ENCODE measurements around the gene DYSF. TPM values are rescaled to one million over a fixed set of nuclear protein-coding genes. Genes with fewer than 3 reads are reported as not detected.

Gene DYSF
- total RNA-seq, 2 donors from 2014 or later = 23.0 to 36.6 TPM

- Mint-ChIP-seq H3K4me1 (ENCODE audit: low read depth in 2 of 2) (peaks cover 0 to 4% of the 10 kb centered on the region in 2 donors), H3K9me3 (no peaks in the 10 kb centered on the region), H3K27ac (no peak overlapping the region), H3K27me3 (no peaks in the 10 kb centered on the region), H3K36me3 (no peaks in the 10 kb centered on the region), H3K4me3 (no peak overlapping the region)
- DNase-seq (ENCODE audit: low spot score) = no peak
- ATAC-seq = peak in 1 of 2 donors; percentile 10
These were observed 52.4 kb downstream of the DYSF start for GRCh38 chr2:71505770-71506140.

DNA sequence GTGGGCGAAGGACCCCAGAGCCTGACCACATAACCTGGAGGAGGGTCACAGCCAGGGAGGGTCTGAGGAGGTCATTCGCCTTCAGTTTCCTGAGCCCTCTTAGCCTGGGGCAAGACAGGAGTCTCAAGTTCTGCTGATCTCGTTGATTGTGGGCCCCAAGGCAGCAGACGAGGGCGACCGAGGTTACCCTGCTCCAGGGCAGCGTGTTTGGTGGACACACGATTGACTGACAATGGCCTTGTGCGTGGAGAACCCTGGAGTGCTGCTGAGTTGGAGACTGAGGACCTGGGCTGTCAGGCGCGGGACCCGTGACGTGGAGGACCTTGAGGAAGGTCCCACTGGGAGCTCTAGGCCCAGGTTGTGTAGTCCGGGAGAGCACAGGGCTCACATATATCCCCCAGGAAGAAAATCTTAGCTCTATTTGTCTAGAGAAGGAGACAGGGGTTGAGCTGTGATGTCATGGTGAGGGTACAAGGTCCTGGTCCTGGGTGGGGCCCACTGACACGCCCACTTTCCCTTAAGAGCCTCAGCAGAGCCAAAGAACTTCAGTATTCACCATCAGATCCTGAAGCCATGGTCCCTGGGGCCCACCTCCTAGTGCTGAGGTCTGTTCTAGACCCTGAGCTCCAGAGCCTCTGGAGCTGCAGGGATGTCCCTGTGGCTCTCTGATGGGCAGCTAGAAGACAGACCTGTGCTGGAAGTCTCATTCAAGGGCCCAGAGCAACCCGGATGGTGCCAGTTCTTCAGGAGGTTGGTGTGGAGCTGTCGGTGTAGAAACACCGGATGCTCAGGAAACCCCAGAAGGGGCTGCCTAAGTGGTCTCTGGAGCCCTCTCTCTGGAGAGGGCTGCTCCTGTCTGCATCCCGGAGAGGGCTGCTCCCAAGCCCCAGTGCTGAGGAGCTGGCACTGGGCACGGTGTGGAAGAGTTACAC is 53.1 kb downstream of the DYSF start:
- no peaks in the 10 kb centered on the region for H3K27me3 Mint-ChIP-seq
- no peaks in the 10 kb centered on the region for H3K9me3 Mint-ChIP-seq
- no peaks in the 10 kb centered on the region for H3K36me3 Mint-ChIP-seq
- ATAC-seq (no peak), DNase-seq (ENCODE audit: low spot score) (no peak)
- no peak overlapping the region for H3K27ac Mint-ChIP-seq
- peaks cover 0 to 2% of the 10 kb centered on the region in 2 donors for H3K4me1 Mint-ChIP-seq (ENCODE audit: low read depth in 2 of 2)
- no peak overlapping the region for H3K4me3 Mint-ChIP-seq

- Mint-ChIP-seq H3K9me3 (no peaks in the 10 kb centered on the region), H3K4me1 (ENCODE audit: low read depth in 2 of 2) (peaks cover 0 to 2% of the 10 kb centered on the region in 2 donors), H3K36me3 (no peaks in the 10 kb centered on the region), H3K4me3 (no peak overlapping the region), H3K27me3 (no peaks in the 10 kb centered on the region), H3K27ac (peak overlapping the region in 1 of 2 donors; percentile 25)
- ATAC-seq (no peak), DNase-seq (ENCODE audit: low spot score) (no peak)
These were observed 54.1 kb downstream of the DYSF start for GRCh38 chr2:71507476-71507875.

GRCh38 chr2:71510196-71510807 is 56.9 kb downstream of the DYSF start:
- H3K27ac Mint-ChIP-seq = no peak overlapping the region
- peak in 1 of 2 donors; percentile 37 for ATAC-seq

DNA sequence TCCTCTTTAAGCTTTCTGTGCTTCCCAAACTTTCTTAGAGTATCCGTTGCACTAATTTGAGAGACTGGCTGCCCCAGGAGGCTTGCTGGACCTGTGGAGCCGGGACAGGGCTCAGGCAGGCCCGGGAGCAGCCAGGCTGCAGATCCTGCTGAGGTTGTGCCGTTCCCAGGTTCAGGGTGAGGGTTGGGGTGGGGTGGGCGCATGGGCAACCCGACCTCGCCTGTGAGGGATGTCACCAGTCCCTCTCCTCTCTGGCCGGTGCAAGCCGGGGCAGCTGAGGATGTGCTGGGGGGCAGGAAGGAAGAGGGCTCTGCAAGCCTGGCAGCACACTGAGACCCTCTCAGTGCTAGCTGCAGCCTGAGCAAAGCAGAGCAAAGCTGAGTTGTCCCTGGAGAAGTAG is 57.6 kb downstream of the DYSF start:
- Mint-ChIP-seq H3K4me1 (ENCODE audit: low read depth in 2 of 2) (peaks cover 0 to 2% of the 10 kb centered on the region in 2 donors), H3K9me3 (no peaks in the 10 kb centered on the region), H3K36me3 (no peaks in the 10 kb centered on the region), H3K4me3 (no peak overlapping the region), H3K27ac (no peak overlapping the region), H3K27me3 (no peaks in the 10 kb centered on the region)
- DNase-seq (ENCODE audit: low spot score) = no peak
- ATAC-seq = no peak

More at GRCh38 chr2:71510196-71510807, 56.9 kb downstream of the DYSF start:
- no peaks in the 10 kb centered on the region for H3K36me3 Mint-ChIP-seq
- H3K4me1 Mint-ChIP-seq (ENCODE audit: low read depth in 2 of 2) = peaks cover 0 to 2% of the 10 kb centered on the region in 2 donors
- no peaks in the 10 kb centered on the region for H3K9me3 Mint-ChIP-seq
- H3K4me3 Mint-ChIP-seq = no peak overlapping the region
- DNase-seq (ENCODE audit: low spot score) = peak; percentile 69
- no peaks in the 10 kb centered on the region for H3K27me3 Mint-ChIP-seq

DNA sequence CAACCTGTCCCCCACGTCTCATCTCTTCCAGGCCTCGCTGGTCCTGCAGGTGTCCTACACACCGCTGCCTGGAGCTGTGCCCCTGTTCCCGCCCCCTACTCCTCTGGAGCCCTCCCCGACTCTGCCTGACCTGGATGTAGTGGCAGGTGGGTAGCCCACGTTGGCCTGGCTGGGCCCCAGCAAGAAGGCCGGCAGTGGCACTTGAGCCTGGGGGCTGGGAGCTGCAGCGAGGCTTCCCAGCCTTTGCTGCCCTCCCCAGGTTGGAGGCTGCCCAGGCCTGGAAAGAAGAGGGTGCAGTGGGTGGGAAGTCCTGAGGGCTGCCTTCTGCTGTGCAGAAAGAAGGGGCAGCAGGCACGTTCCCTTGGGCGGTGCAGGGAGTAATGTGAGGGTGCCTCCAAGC is 58.4 kb downstream of the DYSF start:
- Mint-ChIP-seq H3K4me3 (no peak overlapping the region), H3K9me3 (no peaks in the 10 kb centered on the region), H3K4me1 (ENCODE audit: low read depth in 2 of 2) (peaks cover 0 to 2% of the 10 kb centered on the region in 2 donors), H3K36me3 (no peaks in the 10 kb centered on the region), H3K27me3 (peaks cover 5 to 8% of the 10 kb centered on the region in 2 donors), H3K27ac (no peak overlapping the region)
- ATAC-seq = no peak
- no peak for DNase-seq (ENCODE audit: low spot score)

- Mint-ChIP-seq H3K36me3 (no peaks in the 10 kb centered on the region), H3K4me3 (no peak overlapping the region), H3K27me3 (peaks cover 7 to 9% of the 10 kb centered on the region in 2 donors), H3K9me3 (no peaks in the 10 kb centered on the region), H3K27ac (no peak overlapping the region), H3K4me1 (ENCODE audit: low read depth in 2 of 2) (peaks cover 0 to 2% of the 10 kb centered on the region in 2 donors)
- DNase-seq (ENCODE audit: low spot score) (no peak), ATAC-seq (peak in 1 of 2 donors; percentile 20)
These were observed 59.0 kb downstream of the DYSF start for GRCh38 chr2:71512386-71512785.

- Mint-ChIP-seq H3K4me3 (no peak overlapping the region), H3K4me1 (ENCODE audit: low read depth in 2 of 2) (peaks cover 0 to 2% of the 10 kb centered on the region in 2 donors), H3K27me3 (peaks cover 7 to 9% of the 10 kb centered on the region in 2 donors), H3K27ac (no peak overlapping the region), H3K9me3 (no peaks in the 10 kb centered on the region), H3K36me3 (no peaks in the 10 kb centered on the region)
- DNase-seq (ENCODE audit: low spot score) = no peak
- peak in 1 of 2 donors; percentile 26 for ATAC-seq
These were observed 59.7 kb downstream of the DYSF start for GRCh38 chr2:71513096-71513495.

DNA sequence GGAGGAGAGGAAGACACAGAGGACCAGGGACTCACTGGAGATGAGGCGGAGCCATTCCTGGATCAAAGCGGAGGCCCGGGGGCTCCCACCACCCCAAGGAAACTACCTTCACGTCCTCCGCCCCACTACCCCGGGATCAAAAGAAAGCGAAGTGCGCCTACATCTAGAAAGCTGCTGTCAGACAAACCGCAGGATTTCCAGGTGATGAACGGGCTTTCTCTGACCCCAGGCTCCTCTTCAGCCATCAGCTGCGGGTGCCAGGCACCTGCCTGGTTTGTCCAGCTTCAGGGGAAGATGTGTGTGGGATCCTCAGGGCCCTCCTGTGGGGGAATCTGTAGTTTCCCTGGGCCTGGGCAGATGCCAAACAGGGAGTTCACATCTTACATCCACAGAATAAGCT is 60.4 kb downstream of the DYSF start:
- Mint-ChIP-seq H3K27ac (no peak overlapping the region), H3K9me3 (no peaks in the 10 kb centered on the region), H3K4me1 (ENCODE audit: low read depth in 2 of 2) (peaks cover 0 to 2% of the 10 kb centered on the region in 2 donors), H3K36me3 (no peaks in the 10 kb centered on the region), H3K27me3 (peaks cover 7 to 9% of the 10 kb centered on the region in 2 donors), H3K4me3 (no peak overlapping the region)
- ATAC-seq (no peak), DNase-seq (ENCODE audit: low spot score) (no peak)

GRCh38 chr2:71516253-71516888 is 63.0 kb downstream of the DYSF start:
- ATAC-seq = peak; percentile 8 to 21
- no peaks in the 10 kb centered on the region for H3K4me1 Mint-ChIP-seq (ENCODE audit: low read depth in 2 of 2)
- H3K27me3 Mint-ChIP-seq = peaks cover 9 to 11% of the 10 kb centered on the region in 2 donors
- H3K27ac Mint-ChIP-seq = no peak overlapping the region
- no peaks in the 10 kb centered on the region for H3K36me3 Mint-ChIP-seq
- no peak overlapping the region for H3K4me3 Mint-ChIP-seq
- no peaks in the 10 kb centered on the region for H3K9me3 Mint-ChIP-seq
- no peak for DNase-seq (ENCODE audit: low spot score)

- H3K27me3 Mint-ChIP-seq = peaks cover 15 to 21% of the 10 kb centered on the region in 2 donors
- H3K4me1 Mint-ChIP-seq (ENCODE audit: low read depth in 2 of 2) = no peaks in the 10 kb centered on the region
- DNase-seq (ENCODE audit: low spot score) (no peak), ATAC-seq (no peak)
- no peaks in the 10 kb centered on the region for H3K9me3 Mint-ChIP-seq
- no peak overlapping the region for H3K27ac Mint-ChIP-seq
- H3K36me3 Mint-ChIP-seq = no peaks in the 10 kb centered on the region
- no peak overlapping the region for H3K4me3 Mint-ChIP-seq
These were observed 64.5 kb downstream of the DYSF start for GRCh38 chr2:71517851-71518250.

- no peak overlapping the region for H3K4me3 Mint-ChIP-seq
- ATAC-seq = peak in 1 of 2 donors; percentile 34
- H3K27me3 Mint-ChIP-seq = peaks cover 17 to 26% of the 10 kb centered on the region in 2 donors
- no peaks in the 10 kb centered on the region for H3K9me3 Mint-ChIP-seq
- H3K36me3 Mint-ChIP-seq = no peaks in the 10 kb centered on the region
- H3K4me1 Mint-ChIP-seq (ENCODE audit: low read depth in 2 of 2) = no peaks in the 10 kb centered on the region
- DNase-seq (ENCODE audit: low spot score) = no peak
- H3K27ac Mint-ChIP-seq = no peak overlapping the region
These were observed 68.1 kb downstream of the DYSF start for GRCh38 chr2:71521436-71521950.

- DNase-seq (ENCODE audit: low spot score) = no peak
- Mint-ChIP-seq H3K27me3 (peaks cover 24 to 37% of the 10 kb centered on the region in 2 donors), H3K27ac (no peak overlapping the region), H3K36me3 (no peaks in the 10 kb centered on the region), H3K4me3 (no peak overlapping the region), H3K4me1 (ENCODE audit: low read depth in 2 of 2) (no peaks in the 10 kb centered on the region), H3K9me3 (no peaks in the 10 kb centered on the region)
- no peak for ATAC-seq
These were observed 71.1 kb downstream of the DYSF start for GRCh38 chr2:71524476-71524875.

Data from natural killer cell treated with Interleukin-12 subunit alpha and Interleukin-12 subunit beta and Interleukin-15 and Interleukin-18, amount 100 ng/mL, for 72 hours (primary cell).